GF-D8 (cell line): ENCODE measurements around the gene MVP.

Experiments
- DNase-seq: peaks from one replicate; lab custom pipeline; 2025; lab: John Stamatoyannopoulos, UW

The MVP gene

GRCh38 chr16:29804455-29805231, 15.6 kb upstream of the MVP start:
- DNase-seq: no peak

- DNase-seq: peak; percentile 94
Observed at GRCh38 chr16:29805232-29806098, 14.8 kb upstream of the MVP start.

DNA sequence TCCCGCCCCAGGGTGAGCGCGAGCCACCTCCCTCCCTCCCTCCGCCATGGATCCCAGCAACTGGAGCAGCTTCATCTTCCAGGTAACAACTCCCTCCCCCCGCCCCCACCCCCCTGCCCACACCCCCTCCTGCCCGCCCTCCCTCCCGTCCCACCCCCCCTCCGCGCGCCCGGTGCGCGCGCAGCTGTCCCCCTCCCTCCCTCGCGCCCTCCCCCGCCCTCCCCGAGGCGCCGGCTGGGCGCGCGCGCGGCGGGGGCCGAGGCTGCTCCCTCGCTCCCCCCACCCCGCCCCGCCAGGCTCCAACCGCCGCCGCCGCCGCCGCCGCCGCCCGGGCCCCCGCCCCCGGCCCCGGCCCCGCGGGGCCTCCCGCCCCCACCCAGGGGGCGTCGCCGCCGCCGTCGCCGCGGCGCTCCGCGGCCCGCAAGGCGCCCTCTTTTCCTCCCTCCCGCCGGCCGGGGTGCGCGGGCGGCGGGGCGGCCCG, 14.1 kb upstream of the MVP start, which contains the start of gene MAZ:
MAZ (plus strand) TSS at position 431 of the 481 bp plus-strand sequence. CDS start 173 bp downstream, outside the sequence.
- peak; percentile 79 for DNase-seq

GRCh38 chr16:29806641-29807425, 13.4 kb upstream of the MVP start:
- peak; percentile 23 for DNase-seq

DNA sequence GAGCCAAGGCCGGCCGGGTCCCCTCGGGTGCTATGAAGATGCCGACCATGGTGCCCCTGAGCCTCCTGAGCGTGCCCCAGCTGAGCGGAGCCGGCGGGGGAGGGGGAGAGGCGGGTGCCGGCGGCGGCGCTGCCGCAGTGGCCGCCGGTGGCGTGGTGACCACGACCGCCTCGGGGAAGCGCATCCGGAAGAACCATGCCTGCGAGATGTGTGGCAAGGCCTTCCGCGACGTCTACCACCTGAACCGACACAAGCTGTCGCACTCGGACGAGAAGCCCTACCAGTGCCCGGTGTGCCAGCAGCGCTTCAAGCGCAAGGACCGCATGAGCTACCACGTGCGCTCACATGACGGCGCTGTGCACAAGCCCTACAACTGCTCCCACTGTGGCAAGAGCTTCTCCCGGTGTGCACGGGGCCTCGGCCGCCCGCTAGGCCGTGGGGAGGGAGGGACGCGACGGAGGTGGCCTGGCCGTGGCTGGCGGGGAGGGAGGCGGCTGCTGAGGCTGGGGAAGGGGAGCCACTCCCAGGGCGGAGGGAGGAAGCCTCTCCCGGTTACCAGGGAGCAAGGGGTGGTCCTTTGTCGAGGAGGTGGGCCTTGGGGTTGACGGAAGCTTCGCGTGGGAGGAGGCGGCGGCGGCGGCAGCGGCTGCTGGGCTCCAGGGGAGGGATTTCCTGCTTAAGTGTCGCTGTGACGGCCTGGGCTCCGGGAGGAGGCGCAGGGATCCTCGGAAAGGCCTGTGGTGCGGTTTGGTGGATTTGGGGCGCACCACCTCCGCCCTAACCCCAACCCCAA, 12.6 kb upstream of the MVP start:
- DNase-seq: peak; percentile 82

- no peak for DNase-seq
Observed at GRCh38 chr16:29808219-29808900, 11.9 kb upstream of the MVP start.

GRCh38 chr16:29809031-29809747, 11.1 kb upstream of the MVP start:
- DNase-seq: no peak

DNA sequence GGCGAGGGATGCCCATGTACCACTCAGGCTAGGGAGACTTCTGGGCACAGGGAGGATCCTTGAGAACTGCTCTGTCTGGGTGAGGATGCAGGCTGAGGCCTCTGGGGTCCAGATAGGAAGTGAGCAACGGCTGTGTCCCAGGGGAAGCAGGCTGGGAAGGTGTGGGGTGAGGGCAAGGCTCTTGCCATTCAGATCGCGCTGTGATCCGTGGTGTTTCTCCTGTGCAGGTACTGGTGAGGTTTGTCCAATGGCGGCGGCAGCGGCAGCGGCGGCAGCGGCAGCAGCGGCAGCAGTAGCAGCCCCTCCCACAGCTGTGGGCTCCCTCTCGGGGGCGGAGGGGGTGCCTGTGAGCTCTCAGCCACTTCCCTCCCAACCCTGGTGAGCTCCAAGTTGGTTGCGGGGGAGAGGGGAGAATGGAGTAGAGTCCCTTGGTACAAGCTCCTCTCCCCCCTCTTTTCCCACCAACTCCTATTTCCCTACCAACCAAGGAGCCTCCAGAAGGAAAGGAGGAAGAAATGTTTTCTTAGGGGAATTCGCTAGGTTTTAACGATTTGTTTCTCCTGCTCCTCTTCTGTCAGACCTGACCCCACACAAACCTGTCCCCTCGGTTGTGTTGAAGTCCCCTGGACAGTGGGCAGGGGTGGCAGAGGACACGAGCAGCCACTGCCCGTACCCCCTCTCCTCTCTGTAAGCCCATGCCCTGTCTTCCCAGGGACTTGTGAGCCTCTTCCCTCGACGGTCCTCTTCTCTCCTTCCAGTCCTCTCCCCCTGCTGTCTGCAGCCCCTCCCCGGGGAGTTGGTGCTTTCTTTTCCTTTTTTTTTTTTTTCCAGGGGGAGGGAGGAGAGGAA, 10.2 kb upstream of the MVP start:
- no peak for DNase-seq

DNA sequence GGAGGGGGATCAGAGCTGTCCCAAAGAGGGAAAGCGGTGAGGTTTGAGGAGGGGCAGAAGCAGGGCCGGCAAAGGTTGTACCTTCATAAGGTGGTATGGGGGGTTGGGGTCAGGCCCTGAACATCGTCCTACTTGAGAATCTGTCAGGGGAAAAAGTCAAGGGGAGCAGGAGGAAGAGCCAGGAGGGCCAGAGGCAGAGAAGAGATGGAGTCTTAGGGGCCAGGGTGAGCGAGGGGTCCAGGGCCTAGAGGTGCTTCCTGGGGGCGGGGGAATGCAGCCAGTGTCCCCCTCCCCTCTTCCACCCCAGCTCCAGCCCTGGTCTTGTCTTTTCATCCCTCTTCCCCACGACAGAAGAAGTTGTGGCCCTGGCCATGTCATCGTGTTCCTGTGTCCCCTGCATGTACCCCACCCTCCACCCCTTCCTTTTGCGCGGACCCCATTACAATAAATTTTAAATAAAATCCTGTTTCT, 9.5 kb upstream of the MVP start:
- DNase-seq: no peak

GRCh38 chr16:29811170-29811895, 8.9 kb upstream of the MVP start:
- no peak for DNase-seq

- no peak for DNase-seq
Observed at GRCh38 chr16:29811896-29812665, 8.2 kb upstream of the MVP start, which contains the start of gene PRRT2. TSS of gene PRRT2 (plus strand) at chr16:29812193. CDS start at chr16:29813055, 862 bp downstream.

- no peak for DNase-seq
Observed at GRCh38 chr16:29812754-29813643, 7.3 kb upstream of the MVP start.

- no peak for DNase-seq
Observed at GRCh38 chr16:29813644-29814562, 6.4 kb upstream of the MVP start.

GRCh38 chr16:29814592-29814991, 5.7 kb upstream of the MVP start:
- no peak for DNase-seq

- no peak for DNase-seq
Observed at GRCh38 chr16:29815032-29815721, 5.1 kb upstream of the MVP start.
